CD4-positive, alpha-beta T cell treated with Interleukin-10 for 1 hour (primary cell): ENCODE results near the gene ABCA9.
"Not testable (repeated sequence)": the region's sequence is repeated elsewhere in the genome, so short reads cannot be mapped to it uniquely, and the experiment has no call there.

ENCODE experiments used
- DNase-seq: peaks from one replicate; pipeline ENCODE4 v3.0.0-alpha.2; 2020

ABCA9 gene

GRCh38 chr17:68944435-68945035 is 116.2 kb downstream of the ABCA9 start:
- no peak for DNase-seq

DNA sequence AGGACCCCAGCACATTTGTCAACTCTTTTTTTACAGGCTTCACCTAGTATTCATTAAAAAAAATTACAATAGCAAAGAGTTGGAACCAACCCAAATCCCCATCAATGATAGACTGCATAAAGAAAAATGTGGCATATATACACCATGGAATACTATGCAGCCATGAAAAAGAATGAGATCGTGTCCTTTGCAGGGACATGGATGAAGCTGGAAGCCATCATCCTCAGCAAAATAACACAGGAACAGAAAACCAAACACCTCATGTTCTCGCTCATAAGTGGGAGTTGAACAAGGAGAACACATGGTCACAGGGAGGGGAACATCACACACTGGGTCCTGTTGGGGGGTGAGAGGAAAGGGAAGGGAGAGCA is 116.9 kb downstream of the ABCA9 start:
- not testable (repeated sequence) for DNase-seq

- no peak for DNase-seq
Measured at GRCh38 chr17:68943123-68943811, 117.5 kb downstream of the ABCA9 start.

- no peak for DNase-seq
Measured at GRCh38 chr17:68942389-68942788, 118.3 kb downstream of the ABCA9 start.

DNA sequence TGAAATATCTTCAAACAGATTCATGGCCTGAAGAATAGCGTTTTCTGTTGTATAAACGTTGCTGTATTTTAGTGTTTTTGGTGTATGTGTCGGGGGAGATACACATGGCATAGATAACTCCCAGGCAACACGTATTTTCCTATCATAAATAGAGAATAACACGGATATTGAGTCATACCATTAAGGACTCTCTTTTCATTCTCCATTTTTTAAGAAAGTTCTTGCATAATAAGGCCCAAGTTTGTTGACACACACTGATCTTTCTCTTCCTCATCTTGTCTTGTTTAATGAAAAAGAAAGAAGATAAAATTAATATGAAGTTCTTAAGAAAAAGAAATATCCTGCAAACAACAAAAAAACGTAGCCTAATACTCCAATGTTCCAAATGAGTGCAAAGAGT is 119.0 kb downstream of the ABCA9 start:
- DNase-seq: no peak

GRCh38 chr17:68939195-68939594 is 121.5 kb downstream of the ABCA9 start:
- no peak for DNase-seq

GRCh38 chr17:68937890-68938514 is 122.7 kb downstream of the ABCA9 start:
- no peak for DNase-seq

DNA sequence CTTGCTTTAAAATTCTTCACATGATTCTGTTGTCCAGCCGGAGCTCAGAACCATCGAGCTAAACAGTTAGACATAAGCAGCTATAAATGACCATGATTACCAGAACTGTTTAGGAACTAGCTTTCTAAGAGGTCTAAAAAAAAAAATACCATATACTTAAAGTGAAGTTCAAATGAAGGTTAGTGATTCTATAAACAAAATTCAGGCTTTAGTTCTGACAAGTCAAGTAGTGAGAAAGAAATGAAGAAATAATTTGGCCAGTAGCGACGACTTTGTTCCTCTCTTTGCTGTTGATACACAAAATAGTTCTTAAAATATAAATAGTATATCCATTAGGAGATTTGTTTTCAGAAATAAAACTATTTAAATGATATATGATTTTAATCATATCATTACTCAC is 133.2 kb downstream of the ABCA9 start:
- no peak for DNase-seq

DNA sequence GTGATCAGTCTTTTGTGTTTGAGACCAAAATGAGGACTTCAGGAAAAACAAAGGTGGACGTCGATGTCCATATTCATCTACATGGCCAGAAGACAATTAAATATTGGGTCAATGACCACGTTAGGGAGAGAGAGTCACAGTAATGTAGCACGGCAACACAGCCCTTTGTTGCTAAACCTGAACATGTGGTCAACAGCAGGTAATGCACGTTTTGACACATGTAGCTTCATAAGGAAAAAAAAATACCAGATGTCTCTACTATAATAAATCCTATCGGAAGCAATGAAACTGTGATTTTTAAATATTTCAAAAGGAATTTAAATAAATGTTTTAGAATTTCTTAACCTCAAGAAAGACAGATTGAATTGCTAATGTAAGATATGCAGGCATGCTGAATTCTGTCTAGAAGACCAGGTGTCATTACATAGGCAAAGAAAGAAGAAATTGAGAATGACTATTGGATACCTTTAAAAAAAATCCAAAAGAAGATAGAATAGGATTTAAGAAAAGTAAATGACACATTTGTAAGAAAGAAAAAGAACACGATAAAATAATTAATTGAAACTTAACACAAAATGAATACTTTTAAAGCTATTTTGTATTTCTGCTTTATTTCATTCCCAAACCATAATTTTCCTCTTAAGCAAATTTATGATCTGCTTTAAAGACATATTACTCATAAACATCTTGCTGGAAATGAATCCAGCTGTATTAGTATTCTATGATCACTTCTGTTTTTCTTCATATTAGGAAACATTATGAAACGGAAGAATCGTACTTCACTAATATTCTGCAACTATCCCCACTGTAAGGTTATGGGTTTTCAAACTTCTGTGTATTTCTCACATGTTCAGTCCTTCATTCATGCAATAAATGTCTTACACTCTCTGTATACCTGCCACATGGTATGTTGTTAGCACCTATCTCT is 135.7 kb downstream of the ABCA9 start:
- DNase-seq: no peak
